IMR-90 (cell line): ENCODE results near the gene VEPH1. TPM values are rescaled to one million over a fixed set of nuclear protein-coding genes. Genes with fewer than 3 reads are reported as not detected.

Experiments used
- ATAC-seq: fragments of 200-7000 bp; cut with Tn5 transposase; 2 replicates; pipeline ENCODE4 v1.9.1; 2020; ENCODE audit warnings: low read depth, mild to moderate bottlenecking, moderate library complexity
- BruUV-seq: library from RNA; stranded (reverse); fragments of 400-500 nt; replicated peaks from 2 replicates; lab custom pipeline; 2021; lab: Mats Ljungman, UMichigan
- CTCF ChIA-PET: fragments of 300-600 bp; formaldehyde crosslinking; extraction: SDS; loops from one replicate; lab custom pipeline; 2021; ENCODE audit warnings: antibody characterized with exemption; lab: Yijun Ruan, JAX
- POLR2A ChIA-PET: fragments of 300-600 bp; sonication (Branson Sonifier 250); formaldehyde crosslinking; loops from one replicate; lab custom pipeline; 2022; ENCODE audit warnings: antibody characterized with exemption; ENCODE audit not compliant: unreplicated experiment; lab: Charles Lee
- DNase-seq: peaks from one replicate; pipeline ENCODE4 v3.0.0; 2013
- H2AFZ ChIP-seq: replicated peaks from 2 replicates; pipeline ENCODE3; 2013; ENCODE audit warnings: low read length, mild to moderate bottlenecking; ENCODE audit not compliant: poor library complexity
- H2AK5ac ChIP-seq: 2 replicates; pipeline ENCODE4 v1.6.1; 2013; ENCODE audit warnings: low read depth, low read length, inconsistent platforms
- H2AK9ac ChIP-seq: replicated peaks from 2 replicates; pipeline ENCODE3; 2013; ENCODE audit warnings: mild to moderate bottlenecking, low read depth, low read length, moderate library complexity; ENCODE audit not compliant: poor library complexity
- H2BK120ac ChIP-seq: 2 replicates; pipeline ENCODE4 v1.6.1; 2013; ENCODE audit warnings: low read depth, low read length, inconsistent platforms
- H2BK15ac ChIP-seq: 3 replicates; pipeline ENCODE4 v1.6.1; 2013; ENCODE audit warnings: low read depth, low read length, inconsistent platforms
- H2BK20ac ChIP-seq: 2 replicates; pipeline ENCODE4 v1.6.1; 2013; ENCODE audit warnings: low read depth, mild to moderate bottlenecking, inconsistent platforms, low read length, moderate library complexity
- H2BK5ac ChIP-seq: 2 replicates; pipeline ENCODE4 v1.6.1; 2013; ENCODE audit warnings: mild to moderate bottlenecking, low read depth, low read length, inconsistent platforms; ENCODE audit not compliant: poor library complexity, severe bottlenecking
- H3K14ac ChIP-seq: replicated peaks from 2 replicates; pipeline ENCODE4 v1.6.1; 2013; ENCODE audit warnings: low read depth, low read length, inconsistent platforms
- H3K18ac ChIP-seq: 2 replicates; pipeline ENCODE4 v1.6.1; 2013; ENCODE audit warnings: low read depth, low read length, control low read depth
- H3K23ac ChIP-seq: 2 replicates; pipeline ENCODE4 v1.6.1; 2013; ENCODE audit warnings: low read depth, low read length, inconsistent platforms
- H3K27ac ChIP-seq: 2 replicates; pipeline ENCODE4 v1.5.1; 2013; ENCODE audit warnings: mild to moderate bottlenecking, control low read depth, low read length; ENCODE audit not compliant: insufficient read depth
- H3K27me3 ChIP-seq: 2 replicates; pipeline ENCODE4 v1.6.1; 2013; ENCODE audit warnings: low read length; ENCODE audit not compliant: control insufficient read depth, insufficient read depth
- H3K36me3 ChIP-seq: 2 replicates; pipeline ENCODE4 v1.6.1; 2013; ENCODE audit warnings: low read length, mixed read lengths; ENCODE audit not compliant: control insufficient read depth, insufficient read depth
- H3K4ac ChIP-seq: 2 replicates; pipeline ENCODE4 v1.6.1; 2013; ENCODE audit warnings: low read depth, low read length, inconsistent platforms
- H3K4me1 ChIP-seq: 2 replicates; pipeline ENCODE4 v1.6.1; 2013; ENCODE audit warnings: low read length, mixed read lengths; ENCODE audit not compliant: control insufficient read depth, insufficient read depth
- H3K4me2 ChIP-seq: 2 replicates; pipeline ENCODE4 v1.6.1; 2013; ENCODE audit warnings: low read depth, mild to moderate bottlenecking, control low read depth, low read length, moderate library complexity
- H3K4me3 ChIP-seq: 2 replicates; pipeline ENCODE4 v1.5.1; 2013; ENCODE audit warnings: low read depth, mild to moderate bottlenecking, control low read depth, low read length, moderate library complexity; ENCODE audit not compliant: insufficient read depth
- H3K56ac ChIP-seq: 2 replicates; pipeline ENCODE4 v1.6.1; 2013; ENCODE audit warnings: low read length, inconsistent platforms; ENCODE audit not compliant: insufficient read depth; ENCODE audit errors: extremely low read depth
- H3K79me1 ChIP-seq, 2 experiments: 2 replicates each; pipeline ENCODE4 v1.6.1; 2013; ENCODE audit warnings: low read length in 2 of 2, inconsistent platforms in 1 of 2, low read depth in 1 of 2
- H3K9ac ChIP-seq: 2 replicates; pipeline ENCODE4 v1.6.1; 2013; ENCODE audit warnings: low read depth, low read length, control low read depth
- H3K9me1 ChIP-seq: 2 replicates; pipeline ENCODE4 v1.6.1; 2013; ENCODE audit warnings: low read length, inconsistent platforms; ENCODE audit not compliant: insufficient read depth
- H3K9me3 ChIP-seq: 2 replicates; pipeline ENCODE4 v1.6.1; 2013; ENCODE audit warnings: low read length; ENCODE audit not compliant: control insufficient read depth, insufficient read depth
- H4K20me1 ChIP-seq: 2 replicates; pipeline ENCODE4 v1.6.1; 2013; ENCODE audit warnings: low read length, inconsistent platforms; ENCODE audit not compliant: insufficient read depth
- H4K5ac ChIP-seq: 2 replicates; pipeline ENCODE4 v1.6.1; 2013; ENCODE audit warnings: mild to moderate bottlenecking, low read depth, low read length, control low read depth
- H4K8ac ChIP-seq, 2 experiments: 2 replicates each; pipeline ENCODE4 v1.6.1; 2013; ENCODE audit warnings: low read depth in 2 of 2, low read length in 2 of 2, control low read depth in 1 of 2, inconsistent platforms in 1 of 2
- H4K91ac ChIP-seq: 2 replicates; pipeline ENCODE4 v1.6.1; 2013; ENCODE audit warnings: low read depth, low read length, inconsistent platforms; ENCODE audit not compliant: insufficient read depth
- CEBPB ChIP-seq: IDR thresholded peaks from 2 replicates; pipeline ENCODE4 v1.6.1; 2012; ENCODE audit warnings: low read depth, low read length, improper control_type of control experiment
- MAZ ChIP-seq: IDR thresholded peaks from 2 replicates; pipeline ENCODE4 v1.6.1; 2012; ENCODE audit warnings: low read depth, mild to moderate bottlenecking, low read length, improper control_type of control experiment, moderate library complexity, borderline replicate concordance
- RCOR1 ChIP-seq: IDR thresholded peaks from 2 replicates; pipeline ENCODE4 v1.6.1; 2012; ENCODE audit warnings: mild to moderate bottlenecking, low read length, improper control_type of control experiment; ENCODE audit not compliant: insufficient replicate concordance
- WGBS, 2 experiments: methylation state at CpG; one replicate each; pipeline versions ENCODE4 v1.1.5 to v1.1.7; 2013; ENCODE audit warnings: missing lambda C conversion rate in 2 of 2; ENCODE audit not compliant: insufficient read length in 1 of 2; ENCODE audit errors: extremely low coverage in 2 of 2; 5-methylcytosine and 5-hydroxymethylcytosine counted together
- dilution Hi-C: fragments of 300-500 bp; cut with HindIII; formaldehyde crosslinking; loops from one replicate; pipeline ENCODE4 v1.14.3; 2018; ENCODE audit warnings: low sequenced_read_pairs; ENCODE audit not compliant: unreplicated experiment
- in situ Hi-C: fragments of 300-500 bp; cut with MboI; formaldehyde crosslinking; loops from 3 replicates; pipeline ENCODE4 v1.14.3; 2019; ENCODE audit warnings: low sequenced_read_pairs, inconsistent platforms, mixed read lengths
- intact Hi-C: fragments of 100-400 bp; cut with micrococcal nuclease; formaldehyde crosslinking; loops from 2 replicates; pipeline ENCODE4 v1.10.0; 2022
- polyA plus RNA-seq, 3 experiments: library from polyadenylated mRNA; depleted of rRNA; stranded (reverse); fragments of >200 nt; gene quantifications; 2 replicates each; pipeline ENCODE4 v1.2.3, GENCODE V29; 2012; ENCODE audit warnings: low replicate concordance in 1 of 3
- total RNA-seq: library from RNA; depleted of rRNA; stranded (reverse); fragments of >200 nt; gene quantifications from 2 replicates; pipeline ENCODE4 v1.2.3, GENCODE V29; 2012

The VEPH1 gene
- total and polyA plus RNA-seq, 2 of the 4 experiments (the other 2 are of a cell fraction) = 30.5 to 130 TPM

GRCh38 chr3:157284688-157285087 is 218.5 kb downstream of the VEPH1 start:
- CTCF ChIA-PET = no interaction called here
- Histone ChIP-seq H2BK15ac (no peak overlapping the region), H3K9me3 (no peaks in the 10 kb centered on the region), H3K79me1 (no peaks in the 10 kb centered on the region), H3K27me3 (no peaks in the 10 kb centered on the region), H3K14ac (no peak overlapping the region), H2BK20ac (no peak overlapping the region), H3K18ac (no peak overlapping the region), H4K5ac (no peak overlapping the region), H2AK5ac (no peak overlapping the region), H2AK9ac (no peak overlapping the region), H3K56ac (no peak overlapping the region), H3K9me1 (peaks cover 4% of the 10 kb centered on the region; the same call in 1 of the 2 replicates), H3K36me3 (no peaks in the 10 kb centered on the region), H3K4me3 (no peak overlapping the region), H2AFZ (no peak overlapping the region), H3K27ac (no peak overlapping the region), H3K23ac (no peak overlapping the region), H4K8ac (no peak overlapping the region), H3K4me2 (no peak overlapping the region), H2BK5ac (no peak overlapping the region), H3K4me1 (no peaks in the 10 kb centered on the region), H2BK120ac (no peak overlapping the region), H3K4ac (no peak overlapping the region), H4K20me1 (no peaks in the 10 kb centered on the region), H3K9ac (no peak overlapping the region), H4K91ac (no peak overlapping the region)
- dilution Hi-C loops = no loop called here
- intact Hi-C loops = loop anchor here (5.0 kb wide), 1 partner anchor 37 kb away; no protein-coding TSS in a partner anchor
- no TSS peak for BruUV-seq
- whole genome bisulfite sequencing, 2 experiments = no CpG with 5 or more reads among the region's 1 CpG
- in situ Hi-C loops = no loop called here
- TF ChIP-seq RCOR1 (no peak), MAZ (no peak), CEBPB (no peak)
- DNase-seq (no peak), ATAC-seq (no peak)
- POLR2A ChIA-PET = interaction anchor here (0.7 kb wide), 1 partner anchor 32 kb away, joined by 4 read pairs; no protein-coding TSS in a partner anchor
